HL-60 (cell line): ENCODE data around the gene NCF4.

ENCODE experiments used
- POLR2AphosphoS5 ChIP-seq: IDR thresholded peaks from 2 replicates; pipeline ENCODE4 v1.6.1; 2012; ENCODE audit warnings: low read depth
- TF ChIP-seq, protein P1 (sequence below): IDR thresholded peaks from one replicate; pipeline ENCODE4 v1.5.1; 2011; ENCODE audit warnings: low read length, control low read depth, inconsistent platforms; ENCODE audit not compliant: insufficient read depth
- TF ChIP-seq, protein P2 (sequence below): IDR thresholded peaks from 2 replicates; pipeline ENCODE4 v1.6.1; 2012; ENCODE audit warnings: low read depth; ENCODE audit not compliant: insufficient replicate concordance

- no peak for TF ChIP-seq POLR2AphosphoS5
- TF ChIP-seq, protein P1, sequence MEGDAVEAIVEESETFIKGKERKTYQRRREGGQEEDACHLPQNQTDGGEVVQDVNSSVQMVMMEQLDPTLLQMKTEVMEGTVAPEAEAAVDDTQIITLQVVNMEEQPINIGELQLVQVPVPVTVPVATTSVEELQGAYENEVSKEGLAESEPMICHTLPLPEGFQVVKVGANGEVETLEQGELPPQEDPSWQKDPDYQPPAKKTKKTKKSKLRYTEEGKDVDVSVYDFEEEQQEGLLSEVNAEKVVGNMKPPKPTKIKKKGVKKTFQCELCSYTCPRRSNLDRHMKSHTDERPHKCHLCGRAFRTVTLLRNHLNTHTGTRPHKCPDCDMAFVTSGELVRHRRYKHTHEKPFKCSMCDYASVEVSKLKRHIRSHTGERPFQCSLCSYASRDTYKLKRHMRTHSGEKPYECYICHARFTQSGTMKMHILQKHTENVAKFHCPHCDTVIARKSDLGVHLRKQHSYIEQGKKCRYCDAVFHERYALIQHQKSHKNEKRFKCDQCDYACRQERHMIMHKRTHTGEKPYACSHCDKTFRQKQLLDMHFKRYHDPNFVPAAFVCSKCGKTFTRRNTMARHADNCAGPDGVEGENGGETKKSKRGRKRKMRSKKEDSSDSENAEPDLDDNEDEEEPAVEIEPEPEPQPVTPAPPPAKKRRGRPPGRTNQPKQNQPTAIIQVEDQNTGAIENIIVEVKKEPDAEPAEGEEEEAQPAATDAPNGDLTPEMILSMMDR: no peak
- TF ChIP-seq, protein P2, sequence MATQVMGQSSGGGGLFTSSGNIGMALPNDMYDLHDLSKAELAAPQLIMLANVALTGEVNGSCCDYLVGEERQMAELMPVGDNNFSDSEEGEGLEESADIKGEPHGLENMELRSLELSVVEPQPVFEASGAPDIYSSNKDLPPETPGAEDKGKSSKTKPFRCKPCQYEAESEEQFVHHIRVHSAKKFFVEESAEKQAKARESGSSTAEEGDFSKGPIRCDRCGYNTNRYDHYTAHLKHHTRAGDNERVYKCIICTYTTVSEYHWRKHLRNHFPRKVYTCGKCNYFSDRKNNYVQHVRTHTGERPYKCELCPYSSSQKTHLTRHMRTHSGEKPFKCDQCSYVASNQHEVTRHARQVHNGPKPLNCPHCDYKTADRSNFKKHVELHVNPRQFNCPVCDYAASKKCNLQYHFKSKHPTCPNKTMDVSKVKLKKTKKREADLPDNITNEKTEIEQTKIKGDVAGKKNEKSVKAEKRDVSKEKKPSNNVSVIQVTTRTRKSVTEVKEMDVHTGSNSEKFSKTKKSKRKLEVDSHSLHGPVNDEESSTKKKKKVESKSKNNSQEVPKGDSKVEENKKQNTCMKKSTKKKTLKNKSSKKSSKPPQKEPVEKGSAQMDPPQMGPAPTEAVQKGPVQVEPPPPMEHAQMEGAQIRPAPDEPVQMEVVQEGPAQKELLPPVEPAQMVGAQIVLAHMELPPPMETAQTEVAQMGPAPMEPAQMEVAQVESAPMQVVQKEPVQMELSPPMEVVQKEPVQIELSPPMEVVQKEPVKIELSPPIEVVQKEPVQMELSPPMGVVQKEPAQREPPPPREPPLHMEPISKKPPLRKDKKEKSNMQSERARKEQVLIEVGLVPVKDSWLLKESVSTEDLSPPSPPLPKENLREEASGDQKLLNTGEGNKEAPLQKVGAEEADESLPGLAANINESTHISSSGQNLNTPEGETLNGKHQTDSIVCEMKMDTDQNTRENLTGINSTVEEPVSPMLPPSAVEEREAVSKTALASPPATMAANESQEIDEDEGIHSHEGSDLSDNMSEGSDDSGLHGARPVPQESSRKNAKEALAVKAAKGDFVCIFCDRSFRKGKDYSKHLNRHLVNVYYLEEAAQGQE: no peak
These were observed 12.2 kb downstream of the NCF4 start for GRCh38 chr22:36872866-36873498.
